ENCODE data around the gene LIPC. TPM values are rescaled to one million over a fixed set of nuclear protein-coding genes. Genes with fewer than 3 reads are reported as not detected.

The LIPC gene
- total RNA-seq, 1 donor from 2014 or later = not detected

DNA sequence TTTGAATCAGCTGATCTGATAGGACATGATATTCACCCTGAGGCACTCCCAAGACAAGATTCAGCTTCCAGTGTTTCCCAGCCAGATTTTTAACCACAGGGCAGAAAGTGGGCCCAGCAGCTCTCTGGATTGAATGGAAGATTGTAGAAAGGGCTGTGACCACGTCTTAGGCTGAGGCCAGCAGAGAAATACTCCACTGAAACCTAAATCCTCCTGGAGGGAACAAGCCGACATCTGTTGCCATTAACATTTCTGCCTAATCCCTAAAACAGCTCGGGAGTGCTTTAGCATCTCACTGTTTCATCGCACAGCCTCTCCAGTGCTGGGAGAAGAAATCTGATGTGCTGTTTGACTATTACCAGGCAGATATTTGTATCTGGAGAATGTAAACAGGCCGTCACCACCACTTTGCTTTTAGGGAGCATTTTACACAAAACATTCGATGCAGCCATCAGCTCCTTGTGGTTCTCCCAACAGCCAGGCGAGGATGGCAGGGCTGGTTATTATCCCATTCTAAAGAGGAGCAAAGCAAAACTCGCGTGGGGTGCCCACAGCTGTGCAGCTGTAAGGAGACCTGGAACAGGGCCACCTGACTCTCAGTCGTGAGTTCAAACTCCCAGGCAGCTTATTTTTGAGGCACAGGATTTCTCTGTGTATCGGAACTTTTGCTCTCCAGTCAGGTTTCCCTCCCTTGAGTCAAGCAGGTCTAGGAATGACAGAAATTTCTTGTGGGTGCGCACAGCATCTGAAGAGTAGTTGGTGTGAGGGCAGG lies 117.4 kb downstream of the LIPC start:
- Histone ChIP-seq H3K4me1 (peaks cover 0 to 16% of the 10 kb centered on the region in 2 donors), H3K36me3 (no peaks in the 10 kb centered on the region), H3K4me3 (no peak overlapping the region), H3K27me3 (no peaks in the 10 kb centered on the region), H3K27ac (no peak overlapping the region), H3K9me3 (no peaks in the 10 kb centered on the region)
- TF ChIP-seq, protein P1, sequence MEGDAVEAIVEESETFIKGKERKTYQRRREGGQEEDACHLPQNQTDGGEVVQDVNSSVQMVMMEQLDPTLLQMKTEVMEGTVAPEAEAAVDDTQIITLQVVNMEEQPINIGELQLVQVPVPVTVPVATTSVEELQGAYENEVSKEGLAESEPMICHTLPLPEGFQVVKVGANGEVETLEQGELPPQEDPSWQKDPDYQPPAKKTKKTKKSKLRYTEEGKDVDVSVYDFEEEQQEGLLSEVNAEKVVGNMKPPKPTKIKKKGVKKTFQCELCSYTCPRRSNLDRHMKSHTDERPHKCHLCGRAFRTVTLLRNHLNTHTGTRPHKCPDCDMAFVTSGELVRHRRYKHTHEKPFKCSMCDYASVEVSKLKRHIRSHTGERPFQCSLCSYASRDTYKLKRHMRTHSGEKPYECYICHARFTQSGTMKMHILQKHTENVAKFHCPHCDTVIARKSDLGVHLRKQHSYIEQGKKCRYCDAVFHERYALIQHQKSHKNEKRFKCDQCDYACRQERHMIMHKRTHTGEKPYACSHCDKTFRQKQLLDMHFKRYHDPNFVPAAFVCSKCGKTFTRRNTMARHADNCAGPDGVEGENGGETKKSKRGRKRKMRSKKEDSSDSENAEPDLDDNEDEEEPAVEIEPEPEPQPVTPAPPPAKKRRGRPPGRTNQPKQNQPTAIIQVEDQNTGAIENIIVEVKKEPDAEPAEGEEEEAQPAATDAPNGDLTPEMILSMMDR (IDR thresholded peaks at IDR 0.05) = no peak
- intact Hi-C loops (cut with DNase I) = loop anchor here (5.0 kb wide), 2 partner anchors 57 to 217 kb away; no protein-coding TSS in a partner anchor
- DNase-seq (ENCODE audit: low spot score in 2 of 2) = no peak

DNA sequence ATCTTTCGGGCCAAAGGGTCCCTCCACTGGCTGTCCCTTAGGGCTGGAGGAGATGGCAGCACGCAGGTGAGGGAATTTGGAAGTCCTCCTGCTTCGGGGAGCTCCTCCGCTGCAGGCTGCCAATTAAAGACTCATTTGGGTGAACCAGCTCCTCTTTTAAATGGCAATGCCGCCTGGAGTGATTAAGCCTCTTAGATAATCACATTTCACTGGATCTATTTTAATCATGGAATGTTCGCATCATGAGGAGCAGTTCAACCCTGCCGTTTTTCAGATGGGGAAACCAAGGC lies 117.9 kb downstream of the LIPC start:
- H3K36me3 ChIP-seq = no peaks in the 10 kb centered on the region
- no peaks in the 10 kb centered on the region for H3K27me3 ChIP-seq
- DNase-seq (ENCODE audit: low spot score in 2 of 2) = no peak
- H3K4me3 ChIP-seq = no peak overlapping the region
- H3K9me3 ChIP-seq = no peaks in the 10 kb centered on the region
- H3K27ac ChIP-seq = no peak overlapping the region
- TF ChIP-seq, protein P1 (IDR thresholded peaks at IDR 0.05) = no peak
- intact Hi-C loops (cut with DNase I) = loop anchor here (5.0 kb wide), 2 partner anchors 57 to 217 kb away; no protein-coding TSS in a partner anchor
- H3K4me1 ChIP-seq = peaks cover 0 to 16% of the 10 kb centered on the region in 2 donors

DNA sequence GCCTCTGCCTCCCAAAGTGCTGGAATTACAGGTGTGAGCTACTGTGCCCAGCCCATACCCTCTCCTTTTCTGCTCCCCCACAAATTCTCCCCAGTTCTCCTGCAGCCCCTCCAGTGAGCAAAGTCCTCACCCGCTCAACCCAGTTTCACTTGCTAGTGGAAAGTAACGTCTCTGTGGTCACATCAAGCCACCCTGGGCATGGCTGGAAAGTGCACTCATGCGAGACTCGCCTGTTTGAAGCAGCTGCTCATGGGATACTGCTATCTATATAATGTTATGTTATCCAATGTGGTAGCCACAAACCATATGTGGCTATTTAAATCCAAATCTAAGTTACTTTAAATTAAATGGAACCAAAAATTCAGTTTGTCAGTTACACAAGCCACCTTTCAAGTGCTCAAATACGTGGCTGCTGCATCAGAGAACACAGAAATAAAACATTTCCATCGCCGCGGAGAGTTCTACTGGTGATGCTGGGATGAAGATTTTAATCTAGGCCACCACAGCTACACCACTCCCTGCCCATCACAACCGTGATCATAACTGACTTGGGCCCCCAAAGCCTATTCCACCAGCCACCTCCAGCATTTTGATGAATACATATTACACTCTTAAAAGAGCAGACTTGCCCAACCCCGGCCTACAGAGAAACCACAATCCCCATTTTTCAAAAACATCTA lies 119.4 kb downstream of the LIPC start:
- H3K27me3 ChIP-seq = no peaks in the 10 kb centered on the region
- H3K4me1 ChIP-seq = peaks cover 0 to 16% of the 10 kb centered on the region in 2 donors
- no peak overlapping the region for H3K27ac ChIP-seq
- no peak for DNase-seq (ENCODE audit: low spot score in 2 of 2)
- H3K4me3 ChIP-seq = no peak overlapping the region
- TF ChIP-seq, protein P1 (IDR thresholded peaks at IDR 0.05) = no peak
- no peaks in the 10 kb centered on the region for H3K36me3 ChIP-seq
- intact Hi-C loops (cut with DNase I) = no loop called here
- H3K9me3 ChIP-seq = no peaks in the 10 kb centered on the region

DNA sequence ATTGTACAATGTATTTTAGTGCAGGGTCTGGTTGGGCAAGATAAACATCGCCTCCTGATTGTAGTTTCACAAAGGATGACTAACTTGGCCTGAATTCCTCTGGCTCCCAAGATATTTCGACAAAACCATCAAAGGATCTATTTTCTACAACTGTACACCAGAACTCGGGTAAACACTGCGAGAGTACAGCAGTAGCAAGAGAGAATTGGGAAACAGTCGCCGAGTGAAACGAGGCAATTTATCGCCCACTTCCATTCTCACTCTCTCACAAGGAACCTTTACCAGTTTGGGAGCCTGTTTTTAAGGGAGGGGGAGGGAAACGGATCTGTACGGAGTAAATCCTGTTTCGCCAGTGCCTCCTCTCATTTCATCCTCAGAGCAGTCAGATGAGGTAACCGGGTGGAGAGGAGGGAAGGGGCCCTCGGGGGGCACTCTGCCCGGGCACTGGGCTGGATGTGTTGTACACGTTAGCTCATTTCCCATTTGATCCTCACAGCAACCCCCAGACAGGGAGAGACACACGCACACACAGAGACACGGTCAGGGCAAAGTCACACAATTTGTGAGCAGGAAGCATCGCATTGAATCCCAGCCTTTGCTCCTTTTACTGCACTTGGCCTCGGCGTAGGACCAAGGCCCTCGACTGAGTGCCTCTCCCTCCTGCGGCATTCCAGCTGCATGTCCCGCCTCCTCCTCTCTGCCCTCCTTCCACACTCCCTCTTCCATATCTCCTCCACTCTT lies 120.1 kb downstream of the LIPC start:
- peak overlapping the region in 1 of 2 donors; percentile 33 for H3K4me3 ChIP-seq
- DNase-seq (ENCODE audit: low spot score in 2 of 2) = no peak
- TF ChIP-seq, protein P1 (IDR thresholded peaks at IDR 0.05) = no peak
- H3K27me3 ChIP-seq = no peaks in the 10 kb centered on the region
- H3K9me3 ChIP-seq = no peaks in the 10 kb centered on the region
- H3K27ac ChIP-seq = no peak overlapping the region
- no peaks in the 10 kb centered on the region for H3K36me3 ChIP-seq
- intact Hi-C loops (cut with DNase I) = no loop called here
- H3K4me1 ChIP-seq = peaks cover 0 to 10% of the 10 kb centered on the region in 2 donors

DNA sequence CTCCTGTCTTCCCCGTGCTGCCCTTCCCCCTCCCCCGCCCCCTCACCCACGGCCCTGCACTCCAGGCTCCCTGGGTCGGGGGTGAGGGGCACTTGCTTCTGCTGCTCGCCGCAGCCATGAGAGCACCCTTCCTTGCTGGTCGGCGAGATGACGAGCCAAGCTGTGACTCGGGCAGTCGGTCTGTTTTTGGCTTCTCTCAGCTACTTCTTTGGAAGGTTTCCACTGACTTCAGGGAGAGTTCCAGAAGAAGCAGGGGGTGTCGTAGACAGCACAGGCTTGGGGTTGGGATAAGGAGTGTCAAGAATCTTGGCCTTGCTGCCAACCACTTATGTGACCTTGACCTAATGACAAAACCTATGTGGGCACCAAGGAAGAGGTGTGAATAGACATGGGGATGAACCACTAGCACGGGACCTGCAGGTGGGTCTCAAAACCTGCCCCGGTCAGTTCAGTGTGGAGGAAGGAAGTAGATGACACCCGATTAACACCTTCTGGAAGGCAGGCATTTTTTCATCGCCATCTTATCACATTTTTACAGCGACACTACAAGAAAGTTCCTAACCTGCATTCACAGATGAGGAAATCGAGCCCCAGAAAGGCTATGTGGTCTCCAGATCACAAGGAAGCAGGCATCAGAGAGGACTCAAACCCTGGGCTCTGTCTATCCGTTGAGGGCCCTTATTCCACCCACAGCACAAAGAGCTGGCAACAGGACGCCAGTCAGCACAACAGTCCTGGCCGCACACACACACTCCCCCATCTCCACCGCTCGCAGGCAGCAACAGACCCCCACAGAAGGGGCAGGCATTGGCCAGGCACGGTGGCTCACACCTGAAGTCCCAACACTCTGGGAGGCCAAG lies 120.9 kb downstream of the LIPC start:
- Histone ChIP-seq H3K27ac (no peak overlapping the region), H3K27me3 (no peaks in the 10 kb centered on the region), H3K4me3 (peak overlapping the region in 1 of 2 donors; percentile 33), H3K4me1 (peaks cover 0 to 6% of the 10 kb centered on the region in 2 donors), H3K36me3 (no peaks in the 10 kb centered on the region), H3K9me3 (no peaks in the 10 kb centered on the region)
- no peak for DNase-seq (ENCODE audit: low spot score in 2 of 2)
- intact Hi-C loops (cut with DNase I) = no loop called here
- TF ChIP-seq, protein P1 (IDR thresholded peaks at IDR 0.05) = no peak

Data from ascending aorta (tissue), 2 donors.